Duodenal mucosa (tissue), 2 donors: Measurements from ENCODE around the gene SLC17A7.

Experiments used
- H3K27ac ChIP-seq: one replicate; pipeline ENCODE4 v1.7.0; 2013; ENCODE audit warnings: low read depth, low read length
- H3K27me3 ChIP-seq, 2 donors: one replicate each; pipeline ENCODE4 v1.7.0; 2013; ENCODE audit warnings: low read length in 2 of 2, control low read depth in 1 of 2; ENCODE audit not compliant: insufficient read depth in 2 of 2, control insufficient read depth in 1 of 2
- H3K36me3 ChIP-seq, 2 donors: one replicate each; pipeline ENCODE4 v1.7.0; 2013; ENCODE audit warnings: low read length in 2 of 2, control low read depth in 1 of 2; ENCODE audit not compliant: insufficient read depth in 2 of 2, control insufficient read depth in 1 of 2
- H3K4me1 ChIP-seq, 2 donors: one replicate each; pipeline ENCODE4 v1.7.0; 2013; ENCODE audit warnings: low read length in 2 of 2, control low read depth in 1 of 2; ENCODE audit not compliant: insufficient read depth in 2 of 2, control insufficient read depth in 1 of 2
- H3K4me3 ChIP-seq, 2 donors: one replicate each; pipeline ENCODE4 v1.7.0; 2013; ENCODE audit warnings: low read length in 2 of 2, low read depth in 1 of 2
- H3K9ac ChIP-seq, 2 donors: one replicate each; pipeline ENCODE4 v1.7.0; 2013; ENCODE audit warnings: low read length in 2 of 2, low read depth in 1 of 2
- H3K9me3 ChIP-seq, 2 donors: one replicate each; pipeline ENCODE4 v1.7.0; 2013; ENCODE audit warnings: low read length in 2 of 2, control low read depth in 1 of 2; ENCODE audit not compliant: control insufficient read depth in 1 of 2

SLC17A7 gene

DNA sequence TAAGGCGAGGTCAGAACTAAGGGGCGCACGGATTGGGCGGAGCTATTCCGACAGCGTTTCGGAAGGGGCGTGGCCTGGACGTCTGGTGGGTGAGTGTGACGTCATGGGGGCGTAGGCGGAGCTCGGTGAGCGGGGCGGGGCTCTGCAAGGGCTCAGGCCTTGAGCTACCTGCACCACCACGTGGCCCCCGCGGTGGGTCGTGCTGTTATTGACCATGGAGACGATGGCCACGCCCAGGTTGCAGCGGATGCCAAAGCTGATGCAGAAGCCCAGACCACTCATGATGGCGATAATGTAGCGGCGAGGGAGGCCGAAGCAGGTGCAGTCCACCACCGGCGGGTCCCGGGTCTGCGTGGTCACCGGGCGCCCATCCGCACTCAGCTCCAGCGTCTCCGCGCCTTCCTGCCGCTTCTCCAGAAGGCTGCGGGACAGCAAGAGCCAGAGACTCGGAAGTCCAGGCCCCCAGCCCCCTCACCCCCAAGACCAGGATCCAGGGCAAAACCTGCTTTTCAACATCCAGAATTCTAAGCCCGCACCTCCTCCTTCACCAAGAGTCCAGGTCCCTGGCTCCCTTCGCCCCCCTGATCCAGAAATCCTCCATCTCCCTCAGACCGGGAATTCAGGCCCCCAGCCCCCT is 4.8 kb downstream of the SLC17A7 start:
- Histone ChIP-seq H3K27me3 (peaks cover 82 to 85% of the 10 kb centered on the region in 2 donors), H3K4me3 (no peak overlapping the region), H3K9me3 (no peaks in the 10 kb centered on the region), H3K4me1 (no peaks in the 10 kb centered on the region), H3K9ac (no peak overlapping the region), H3K36me3 (no peaks in the 10 kb centered on the region), H3K27ac (no peak overlapping the region)

GRCh38 chr19:49435670-49436069 is 5.7 kb downstream of the SLC17A7 start:
- H3K9me3 ChIP-seq = no peaks in the 10 kb centered on the region
- H3K9ac ChIP-seq = no peak overlapping the region
- H3K27me3 ChIP-seq = peaks cover 86 to 88% of the 10 kb centered on the region in 2 donors
- H3K4me3 ChIP-seq = no peak overlapping the region
- H3K27ac ChIP-seq = no peak overlapping the region
- no peaks in the 10 kb centered on the region for H3K4me1 ChIP-seq
- no peaks in the 10 kb centered on the region for H3K36me3 ChIP-seq

GRCh38 chr19:49434907-49435583 is 6.3 kb downstream of the SLC17A7 start:
- H3K4me3 ChIP-seq = no peak overlapping the region
- H3K27ac ChIP-seq = no peak overlapping the region
- no peaks in the 10 kb centered on the region for H3K9me3 ChIP-seq
- no peaks in the 10 kb centered on the region for H3K4me1 ChIP-seq
- no peaks in the 10 kb centered on the region for H3K36me3 ChIP-seq
- H3K27me3 ChIP-seq = peaks cover 85 to 88% of the 10 kb centered on the region in 2 donors
- no peak overlapping the region for H3K9ac ChIP-seq

DNA sequence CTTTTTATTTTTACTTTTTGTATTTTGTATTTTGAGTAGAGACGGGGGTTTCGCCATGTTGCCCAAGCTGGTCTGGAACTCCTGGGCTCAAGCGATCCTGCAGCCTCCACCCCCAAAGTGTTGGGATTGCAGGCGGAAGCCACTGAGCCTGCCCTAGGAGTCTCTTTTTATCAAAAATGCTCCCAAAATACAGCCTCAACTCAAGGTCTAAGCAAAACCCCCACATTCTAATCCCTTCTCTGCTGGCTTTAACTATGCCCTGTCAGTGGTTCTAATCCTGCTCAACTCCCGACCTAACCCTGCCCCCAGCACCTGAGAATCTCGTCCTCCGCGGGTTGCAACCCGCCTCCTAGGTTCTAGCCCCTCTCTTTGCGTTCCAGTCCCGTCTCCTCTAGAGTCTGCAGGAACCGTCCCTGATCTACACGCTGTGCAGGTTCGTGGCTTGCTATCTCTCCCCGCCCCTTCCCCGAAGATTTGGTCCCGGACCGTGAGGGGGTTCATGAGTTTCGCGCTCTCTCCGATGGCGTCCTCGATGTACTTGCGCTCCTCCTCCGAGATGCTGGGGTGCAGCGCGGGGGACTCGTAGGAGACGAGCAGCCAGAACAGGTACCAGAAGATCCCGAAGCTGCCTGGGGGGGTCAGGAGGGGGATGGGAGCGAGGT is 8.0 kb downstream of the SLC17A7 start:
- no peak overlapping the region for H3K9ac ChIP-seq
- peaks cover 84 to 88% of the 10 kb centered on the region in 2 donors for H3K27me3 ChIP-seq
- no peaks in the 10 kb centered on the region for H3K36me3 ChIP-seq
- no peaks in the 10 kb centered on the region for H3K9me3 ChIP-seq
- no peaks in the 10 kb centered on the region for H3K4me1 ChIP-seq
- no peak overlapping the region for H3K4me3 ChIP-seq
- no peak overlapping the region for H3K27ac ChIP-seq

DNA sequence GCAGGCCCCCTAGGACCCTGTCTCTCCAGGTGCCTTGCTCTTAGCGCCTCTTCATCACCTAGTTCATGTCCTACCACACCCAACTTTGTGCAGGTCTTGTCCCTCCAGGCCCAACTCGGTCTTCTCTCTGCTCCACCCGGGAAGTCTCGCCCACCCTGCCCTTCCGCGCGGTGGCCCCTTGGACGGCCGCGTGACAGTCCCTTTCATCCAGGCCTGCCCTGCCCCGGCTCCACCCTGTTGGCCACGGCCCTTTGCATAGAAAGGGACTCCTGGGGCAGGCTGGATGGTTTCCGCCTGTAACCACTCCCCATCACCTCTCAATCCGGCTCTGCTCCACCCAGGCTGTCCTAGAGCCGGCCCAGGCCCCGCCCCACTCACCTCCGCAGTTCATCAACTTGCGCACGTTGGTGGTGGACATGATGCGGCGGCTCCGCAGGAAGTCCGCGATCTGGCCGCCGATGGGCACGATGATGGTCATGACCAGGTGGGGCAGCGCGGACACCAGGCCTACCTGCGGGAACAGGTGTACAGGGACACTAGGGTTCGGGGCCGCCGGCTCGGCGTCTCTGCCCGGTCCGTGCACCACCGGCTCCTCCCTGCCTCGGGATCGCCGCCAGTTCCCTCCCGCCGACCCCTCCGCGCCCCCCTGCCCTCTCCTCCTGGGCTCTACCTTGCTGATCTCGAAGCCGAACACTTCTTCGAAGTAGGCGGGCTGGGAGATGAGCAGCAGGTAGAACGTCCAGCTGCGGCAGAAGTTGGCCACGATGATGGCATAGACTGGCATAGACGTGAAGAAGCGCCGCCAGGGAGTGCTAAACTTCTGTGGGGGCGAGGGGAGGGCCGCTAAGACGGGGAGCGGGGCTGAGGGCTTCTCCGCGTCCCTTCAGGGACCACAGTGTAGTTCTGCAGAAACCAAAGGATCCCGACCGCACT is 8.9 kb downstream of the SLC17A7 start:
- H3K27ac ChIP-seq = no peak overlapping the region
- H3K27me3 ChIP-seq = peaks cover 82 to 91% of the 10 kb centered on the region in 2 donors
- H3K4me3 ChIP-seq = no peak overlapping the region
- peaks cover 0 to 4% of the 10 kb centered on the region in 2 donors for H3K4me1 ChIP-seq
- H3K9me3 ChIP-seq = no peaks in the 10 kb centered on the region
- no peak overlapping the region for H3K9ac ChIP-seq
- no peaks in the 10 kb centered on the region for H3K36me3 ChIP-seq

GRCh38 chr19:49431330-49431749 is 10.0 kb downstream of the SLC17A7 start:
- no peaks in the 10 kb centered on the region for H3K36me3 ChIP-seq
- no peak overlapping the region for H3K27ac ChIP-seq
- H3K27me3 ChIP-seq = peaks cover 84 to 91% of the 10 kb centered on the region in 2 donors
- peaks cover 0 to 4% of the 10 kb centered on the region in 2 donors for H3K4me1 ChIP-seq
- no peak overlapping the region for H3K9ac ChIP-seq
- H3K4me3 ChIP-seq = no peak overlapping the region
- no peaks in the 10 kb centered on the region for H3K9me3 ChIP-seq

GRCh38 chr19:49430678-49431329 is 10.5 kb downstream of the SLC17A7 start:
- Histone ChIP-seq H3K4me1 (peaks cover 0 to 4% of the 10 kb centered on the region in 2 donors), H3K27me3 (peaks cover 87 to 91% of the 10 kb centered on the region in 2 donors), H3K4me3 (no peak overlapping the region), H3K9ac (no peak overlapping the region), H3K36me3 (no peaks in the 10 kb centered on the region), H3K27ac (no peak overlapping the region), H3K9me3 (no peaks in the 10 kb centered on the region)

DNA sequence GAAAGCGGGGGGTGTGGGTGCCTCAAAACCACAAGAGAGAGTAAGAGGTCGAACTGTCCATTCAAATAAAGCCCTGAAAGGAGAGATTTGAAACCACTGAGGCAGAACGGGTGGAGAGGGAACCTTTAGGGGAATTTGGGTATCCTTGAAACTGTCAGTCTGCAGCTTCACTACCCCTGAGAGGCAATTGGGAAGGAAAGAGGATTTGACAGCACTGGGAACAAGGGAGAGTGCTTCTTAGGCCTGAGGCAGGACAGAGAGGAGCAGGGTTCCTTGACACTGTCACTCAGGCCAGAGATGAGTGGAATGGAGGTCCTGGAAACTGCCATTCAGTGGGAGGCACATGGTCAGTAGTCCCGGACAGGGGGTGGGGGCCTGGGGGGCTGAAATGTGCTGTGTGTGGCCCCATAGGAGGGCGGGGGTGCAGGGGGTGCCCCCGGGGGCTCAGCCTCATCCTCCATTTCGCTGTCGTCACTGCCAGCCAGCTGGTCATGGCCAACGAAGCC is 11.1 kb downstream of the SLC17A7 start:
- Histone ChIP-seq H3K9me3 (no peaks in the 10 kb centered on the region), H3K4me1 (peaks cover 0 to 4% of the 10 kb centered on the region in 2 donors), H3K27me3 (peaks cover 89 to 92% of the 10 kb centered on the region in 2 donors), H3K9ac (no peak overlapping the region), H3K4me3 (no peak overlapping the region), H3K27ac (no peak overlapping the region), H3K36me3 (no peaks in the 10 kb centered on the region)
